Left ventricle myocardium inferior (tissue), 1 donor: Measurements from ENCODE around the gene BCAS4. TPM values are rescaled to one million over a fixed set of nuclear protein-coding genes. Genes with fewer than 3 reads are reported as not detected.

Source experiments
- DNase-seq: peaks from one replicate; pipeline ENCODE4 v3.0.0-alpha.2; 2020
- H3K27ac ChIP-seq: fragments of 200-600 bp; replicated peaks from 2 replicates; pipeline ENCODE4 v1.8.0; 2021
- H3K27me3 ChIP-seq: fragments of 200-600 bp; 2 replicates; pipeline ENCODE4 v1.8.0; 2021; ENCODE audit warnings: low read depth
- H3K36me3 ChIP-seq: fragments of 200-600 bp; 2 replicates; pipeline ENCODE4 v1.8.0; 2021
- H3K4me1 ChIP-seq: fragments of 200-600 bp; 2 replicates; pipeline ENCODE4 v1.8.0; 2021
- H3K4me3 ChIP-seq: fragments of 200-600 bp; 2 replicates; pipeline ENCODE4 v1.8.0; 2021; ENCODE audit warnings: mild to moderate bottlenecking, moderate library complexity
- H3K9me3 ChIP-seq: fragments of 200-600 bp; replicated peaks from 2 replicates; pipeline ENCODE4 v1.8.0; 2021
- intact Hi-C: fragments of 100-400 bp; cut with micrococcal nuclease; formaldehyde crosslinking; loops from one replicate; pipeline ENCODE4 v1.11.0; 2022
- total RNA-seq: library from RNA; stranded (reverse); fragmentation: NEBNext Ultra II Directional; extraction: Animal tissue kit (Norgen Biotek cat#: 25700); gene quantifications from one replicate; pipeline ENCODE4 v1.2.1, GENCODE V29; 2021
- TF ChIP-seq, protein P1 (sequence below): fragments of 200-600 bp; IDR thresholded peaks from 2 replicates; pipeline ENCODE4 v1.8.0; 2021; ENCODE audit warnings: antibody characterized with exemption, mild to moderate bottlenecking, borderline replicate concordance
- donor health status: DM: no; HTN: yes; CAD: no; lungs with severe emphysema.

The BCAS4 gene
- total RNA-seq, 1 donor from 2014 or later: 2.1 TPM

GRCh38 chr20:50892394-50892793 is 97.5 kb downstream of the BCAS4 start:
- no peak overlapping the region for H3K4me3 ChIP-seq
- H3K4me1 ChIP-seq: peaks cover 12% of the 10 kb centered on the region
- intact Hi-C loops: no loop called here
- TF ChIP-seq, protein P1, sequence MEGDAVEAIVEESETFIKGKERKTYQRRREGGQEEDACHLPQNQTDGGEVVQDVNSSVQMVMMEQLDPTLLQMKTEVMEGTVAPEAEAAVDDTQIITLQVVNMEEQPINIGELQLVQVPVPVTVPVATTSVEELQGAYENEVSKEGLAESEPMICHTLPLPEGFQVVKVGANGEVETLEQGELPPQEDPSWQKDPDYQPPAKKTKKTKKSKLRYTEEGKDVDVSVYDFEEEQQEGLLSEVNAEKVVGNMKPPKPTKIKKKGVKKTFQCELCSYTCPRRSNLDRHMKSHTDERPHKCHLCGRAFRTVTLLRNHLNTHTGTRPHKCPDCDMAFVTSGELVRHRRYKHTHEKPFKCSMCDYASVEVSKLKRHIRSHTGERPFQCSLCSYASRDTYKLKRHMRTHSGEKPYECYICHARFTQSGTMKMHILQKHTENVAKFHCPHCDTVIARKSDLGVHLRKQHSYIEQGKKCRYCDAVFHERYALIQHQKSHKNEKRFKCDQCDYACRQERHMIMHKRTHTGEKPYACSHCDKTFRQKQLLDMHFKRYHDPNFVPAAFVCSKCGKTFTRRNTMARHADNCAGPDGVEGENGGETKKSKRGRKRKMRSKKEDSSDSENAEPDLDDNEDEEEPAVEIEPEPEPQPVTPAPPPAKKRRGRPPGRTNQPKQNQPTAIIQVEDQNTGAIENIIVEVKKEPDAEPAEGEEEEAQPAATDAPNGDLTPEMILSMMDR: no peak
- H3K27ac ChIP-seq: no peak overlapping the region
- H3K27me3 ChIP-seq: no peaks in the 10 kb centered on the region
- no peak for DNase-seq
- H3K9me3 ChIP-seq: no peaks in the 10 kb centered on the region
- peaks cover 68% of the 10 kb centered on the region for H3K36me3 ChIP-seq

GRCh38 chr20:50893620-50894019 is 98.8 kb downstream of the BCAS4 start:
- H3K27ac ChIP-seq: no peak overlapping the region
- H3K4me1 ChIP-seq: peaks cover 12% of the 10 kb centered on the region
- no peaks in the 10 kb centered on the region for H3K9me3 ChIP-seq
- TF ChIP-seq, protein P1: no peak
- intact Hi-C loops: no loop called here
- peaks cover 80% of the 10 kb centered on the region for H3K36me3 ChIP-seq
- no peaks in the 10 kb centered on the region for H3K27me3 ChIP-seq
- DNase-seq: no peak
- H3K4me3 ChIP-seq: no peak overlapping the region

DNA sequence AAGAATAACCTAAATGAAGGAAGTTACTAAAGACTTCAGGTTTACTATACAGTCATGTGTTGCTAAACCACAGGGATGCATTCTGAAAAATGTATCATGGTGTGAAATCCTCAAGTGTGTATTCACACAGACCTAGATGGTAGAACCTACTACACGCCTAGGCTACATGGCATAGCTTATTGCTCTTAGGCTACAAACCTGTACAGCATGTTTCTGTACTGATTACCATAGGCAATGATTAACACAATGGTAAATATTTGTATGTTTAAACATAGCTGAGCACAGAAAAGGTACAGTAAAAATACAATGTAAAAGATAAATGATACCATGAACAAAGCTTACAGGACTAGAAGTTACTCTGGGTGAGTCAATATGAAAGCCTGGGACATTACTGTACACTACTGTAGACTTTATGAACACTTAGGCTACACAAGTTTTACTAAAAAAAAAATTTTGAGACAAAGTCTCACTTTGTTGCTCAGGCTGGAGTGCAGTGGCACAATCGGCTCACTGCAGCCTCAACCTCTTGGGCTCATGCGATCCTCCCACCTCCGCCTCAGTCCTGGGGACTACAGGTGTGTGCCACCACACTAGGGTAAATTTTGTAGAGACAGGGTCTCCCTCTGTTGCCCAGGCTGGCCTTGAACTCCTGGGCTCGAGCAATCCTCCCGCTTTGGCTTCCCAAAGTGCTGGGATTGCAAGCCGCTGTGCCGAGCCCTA is 100.4 kb downstream of the BCAS4 start:
- TF ChIP-seq, protein P1: no peak
- intact Hi-C loops: no loop called here
- DNase-seq: no peak
- Histone ChIP-seq H3K27me3 (no peaks in the 10 kb centered on the region), H3K4me1 (peaks cover 5% of the 10 kb centered on the region), H3K9me3 (no peaks in the 10 kb centered on the region), H3K4me3 (no peak overlapping the region), H3K27ac (no peak overlapping the region), H3K36me3 (peaks cover 84% of the 10 kb centered on the region)

DNA sequence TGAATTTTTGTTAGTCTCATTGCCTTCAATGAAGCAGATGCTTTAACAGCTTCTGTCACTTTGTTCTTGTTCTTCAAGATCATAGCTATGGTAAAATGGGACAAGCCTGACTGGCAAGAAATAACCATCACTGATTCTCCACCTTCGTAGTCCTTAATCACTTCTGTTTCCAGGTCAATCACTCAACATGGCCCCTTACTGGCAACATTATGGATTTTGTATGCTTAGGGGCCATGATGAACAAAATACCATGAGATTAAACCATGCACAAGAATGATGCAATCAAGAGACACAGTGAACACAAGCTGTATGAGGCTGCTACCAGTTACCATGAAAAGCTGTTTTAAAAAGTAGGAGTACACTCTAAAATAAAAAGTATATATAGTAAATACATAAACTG is 103.6 kb downstream of the BCAS4 start:
- H3K36me3 ChIP-seq: peaks cover 75% of the 10 kb centered on the region
- intact Hi-C loops: no loop called here

DNA sequence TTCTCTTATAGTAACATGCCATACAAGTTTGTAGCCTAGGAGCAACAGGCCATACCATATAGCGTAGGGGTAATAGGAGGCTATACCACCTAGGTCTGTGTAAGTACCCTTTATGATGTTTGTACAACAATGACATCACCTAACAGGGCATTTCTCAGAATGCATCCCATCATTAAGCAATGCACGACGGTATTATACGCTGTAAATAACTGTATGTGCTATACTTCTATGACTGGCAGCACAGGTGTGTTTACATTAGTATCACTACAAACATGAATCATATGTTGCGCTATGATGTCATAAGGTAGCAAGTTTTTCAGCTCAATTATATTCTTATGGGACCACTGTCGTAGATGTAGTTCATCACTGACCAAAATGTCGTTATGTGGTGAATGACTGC is 105.4 kb downstream of the BCAS4 start:
- Histone ChIP-seq H3K27ac (no peak overlapping the region), H3K4me3 (no peak overlapping the region), H3K4me1 (peaks cover 23% of the 10 kb centered on the region), H3K27me3 (no peaks in the 10 kb centered on the region), H3K36me3 (peaks cover 65% of the 10 kb centered on the region), H3K9me3 (no peaks in the 10 kb centered on the region)
- no peak for DNase-seq
- intact Hi-C loops: no loop called here
- TF ChIP-seq, protein P1: no peak

More for the DNA sequence above, 103.6 kb downstream of the BCAS4 start:
- Histone ChIP-seq H3K9me3 (no peaks in the 10 kb centered on the region), H3K4me3 (no peak overlapping the region), H3K27me3 (no peaks in the 10 kb centered on the region), H3K27ac (no peak overlapping the region), H3K4me1 (peaks cover 5% of the 10 kb centered on the region)
- TF ChIP-seq, protein P1: no peak
- no peak for DNase-seq
